ENCODE data around the gene HRK. TPM values are rescaled to one million over a fixed set of nuclear protein-coding genes. Genes with fewer than 3 reads are reported as not detected.
A peak's percentile ranks its signal among the peaks of the same experiment; 100 is the strongest.

The HRK gene
- total and polyA plus RNA-seq, 2 of the 8 experiments (the other 6 are each of a cell fraction or from before 2014, with no cell fraction given): 1.6 to 2.7 TPM

DNA sequence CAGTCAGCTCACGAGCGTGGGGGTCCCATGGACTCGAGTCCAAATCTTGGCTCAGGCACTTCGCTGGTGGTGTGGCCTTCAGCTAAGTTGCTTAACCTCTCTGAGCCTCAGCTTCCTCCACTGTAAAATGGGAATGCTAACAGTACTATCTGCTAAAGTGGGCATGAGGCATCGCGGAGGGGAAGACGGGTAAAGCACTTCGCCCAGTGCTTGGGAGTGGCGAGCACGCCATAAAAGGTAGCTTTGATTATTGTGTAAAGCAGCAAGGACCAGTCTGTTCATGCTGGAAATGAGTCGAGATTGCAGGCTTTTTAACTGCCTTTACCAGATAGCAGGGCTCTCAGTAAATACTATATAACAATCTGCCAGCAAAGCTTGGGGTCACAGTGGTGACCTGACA, 24.5 kb downstream of the HRK start:
- Histone ChIP-seq H3K79me1 (ENCODE audit: low read depth, low read length) (no peaks in the 10 kb centered on the region), H2AFZ (ENCODE audit: low read length) (no peak overlapping the region), H3K9me3 (ENCODE audit: insufficient read depth in 2 of 2, low read depth in 1 of 2, low read length in 1 of 2) (no peaks in the 10 kb centered on the region), H4K20me1 (replicated peaks in 1 of 2; ENCODE audit: control insufficient read depth in 1 of 2, insufficient read depth in 2 of 2, low read length in 2 of 2) (no peaks in the 10 kb centered on the region), H3K14ac (ENCODE audit: insufficient read length) (no peak overlapping the region), H2BK5ac (ENCODE audit: low read depth, low read length) (0 out of 2 replicates have a peak overlapping the region, but pooled peaks have one; percentile 52), H3K9ac (replicated peaks in 1 of 4; ENCODE audit: extremely low read depth in 1 of 4, low read depth in 3 of 4, low read length in 3 of 4) (no peak overlapping the region), H2AK5ac (ENCODE audit: low read depth, low read length) (no peak overlapping the region), H4K91ac (replicated peaks; ENCODE audit: insufficient read length, low read length) (no peak overlapping the region), H3K4me1 (replicated peaks in 1 of 4; ENCODE audit: control insufficient read depth in 3 of 4, insufficient read depth in 4 of 4, low read length in 3 of 4) (no peaks in the 10 kb centered on the region), H4K8ac (ENCODE audit: extremely low read depth, insufficient read depth, low read length) (peak overlapping the region; percentile 32), H3K36me3 (ENCODE audit: control insufficient read depth in 2 of 4, insufficient read depth in 4 of 4, low read length in 3 of 4) (no peaks in the 10 kb centered on the region), H3K4ac (replicated peaks; ENCODE audit: insufficient read length, low read depth, low read length) (no peak overlapping the region), H4K5ac (ENCODE audit: insufficient read length, low read depth, low read length) (no peak overlapping the region), H3K18ac (ENCODE audit: extremely low read depth, low read length) (no peak overlapping the region), H3K56ac (replicated peaks; ENCODE audit: insufficient read length, low read depth, low read length) (no peak overlapping the region), H3K27ac (ENCODE audit: low read depth, low read length) (no peak overlapping the region), H3K23me2 (ENCODE audit: low read depth, low read length) (no peaks in the 10 kb centered on the region), H3K27me3 (replicated peaks in 1 of 4; ENCODE audit: control insufficient read depth in 3 of 4, extremely low read depth in 1 of 4, insufficient read depth in 3 of 4, low read length in 3 of 4) (no peaks in the 10 kb centered on the region), H3K4me2 (ENCODE audit: insufficient read depth in 1 of 2, low read depth in 2 of 2, low read length in 2 of 2) (no peak overlapping the region), H2BK12ac (ENCODE audit: low read depth, low read length) (no peak overlapping the region), H2BK15ac (ENCODE audit: low read length) (no peak overlapping the region), H3K23ac (ENCODE audit: insufficient read length) (no peak overlapping the region), H3K79me2 (ENCODE audit: control insufficient read depth in 1 of 2, insufficient read depth in 2 of 2, low read length in 2 of 2) (no peaks in the 10 kb centered on the region), H2BK20ac (ENCODE audit: low read length) (no peak overlapping the region), H3K4me3 (ENCODE audit: extremely low read depth in 1 of 4, insufficient read depth in 2 of 4, low read depth in 3 of 4, low read length in 4 of 4) (no peak overlapping the region), H2BK120ac (replicated peaks; ENCODE audit: low read depth, low read length) (no peak overlapping the region)
- CTCF ChIA-PET (ENCODE audit: partially characterized antibody): interaction anchor here (1.1 to 1.8 kb wide), 2 partner anchors 13 to 16 kb away, joined by 3 to 5 read pairs; no protein-coding TSS in a partner anchor
- POLR2A ChIA-PET (ENCODE audit: partially characterized antibody): interaction anchor here (0.6 kb wide), 1 partner anchor 101 kb away, joined by 3 read pairs; no protein-coding TSS in a partner anchor
- DNase-seq (ENCODE audit: low read depth in 1 of 2, low spot score in 2 of 2): no peak
- WGBS, 2 experiments (ENCODE audit: extremely low coverage in 1 of 2, insufficient coverage in 1 of 2, insufficient read length in 1 of 2, insufficient replicate concordance in 2 of 2, low coverage in 1 of 2, low lambda C conversion rate in 2 of 2, missing lambda C conversion rate in 1 of 2): 92% methylated on average over 11 of the region's 11 CpGs; no CpG with 5 or more reads in 1 of the 2 experiments
- FAIRE-seq: no peak
- no peak for TF ChIP-seq EP300 (IDR thresholded peaks at IDR 0.05; ENCODE audit: borderline replicate concordance in 1 of 2, low read depth in 2 of 2, low read length in 2 of 2)
